Suprapubic skin (tissue), 4 donors: ENCODE data around the gene ARPC1B. TPM values are rescaled to one million over a fixed set of nuclear protein-coding genes. Genes with fewer than 3 reads are reported as not detected.
"Not testable (repeated sequence)": the region's sequence is repeated elsewhere in the genome, so short reads cannot be mapped to it uniquely, and the experiment has no call there.

ENCODE experiments used
- DNase-seq, 2 donors: peaks; one replicate each; pipeline ENCODE4 v3.0.0-alpha.2; 2019; ENCODE audit warnings: low spot score in 2 of 2
- H3K27ac ChIP-seq: fragments of 200-600 bp; sonication (generic); one replicate; pipeline ENCODE4 v1.5.1; 2019
- H3K27me3 ChIP-seq: fragments of 200-600 bp; sonication (generic); one replicate; pipeline ENCODE4 v1.5.1; 2019
- H3K36me3 ChIP-seq: fragments of 200-600 bp; sonication (generic); one replicate; pipeline ENCODE4 v1.5.1; 2019
- H3K4me1 ChIP-seq: fragments of 200-600 bp; sonication (generic); one replicate; pipeline ENCODE4 v1.5.1; 2019
- H3K4me3 ChIP-seq: fragments of 200-600 bp; sonication (generic); one replicate; pipeline ENCODE4 v1.5.1; 2019; ENCODE audit warnings: mild to moderate bottlenecking
- H3K9me3 ChIP-seq: fragments of 200-600 bp; sonication (generic); one replicate; pipeline ENCODE4 v1.5.1; 2019
- EP300 ChIP-seq: sonication (generic); formaldehyde crosslinking; IDR thresholded peaks from one replicate; pipeline ENCODE4 v1.6.1; 2017; ENCODE audit warnings: antibody characterized with exemption
- POLR2A ChIP-seq, 2 donors: fragments of 450-650 bp; IDR thresholded peaks; one replicate each; pipeline ENCODE4 v1.6.1; 2017; ENCODE audit warnings: antibody characterized with exemption in 2 of 2, mild to moderate bottlenecking in 2 of 2, moderate library complexity in 2 of 2
- POLR2AphosphoS5 ChIP-seq, 3 donors: sonication (generic); formaldehyde crosslinking; IDR thresholded peaks; one replicate each; pipeline ENCODE4 v1.6.1; 2017; ENCODE audit warnings: antibody characterized with exemption in 3 of 3
- WGBS: methylation state at CpG from one replicate; pipeline ENCODE4 v1.1.5; 2018; 5-methylcytosine and 5-hydroxymethylcytosine counted together
- total RNA-seq, 4 donors: library from RNA; depleted of rRNA; stranded (reverse); fragments of >200 nt; gene quantifications; one replicate each; pipeline ENCODE4 v1.1.0, GENCODE V29; 2016
- TF ChIP-seq, protein P1 (sequence below), 2 donors: fragments of 200-600 bp in 1 of 2; fragments of 450-650 bp in 1 of 2; sonication (generic) in 1 of 2; IDR thresholded peaks; one replicate each; pipeline ENCODE4 v1.5.1; 2016 to 2019; ENCODE audit warnings: antibody characterized with exemption in 2 of 2, mild to moderate bottlenecking in 1 of 2, moderate library complexity in 1 of 2

ARPC1B gene
- total RNA-seq, 4 donors from 2014 or later: 48.9 to 66.9 (median 64.2) TPM

DNA sequence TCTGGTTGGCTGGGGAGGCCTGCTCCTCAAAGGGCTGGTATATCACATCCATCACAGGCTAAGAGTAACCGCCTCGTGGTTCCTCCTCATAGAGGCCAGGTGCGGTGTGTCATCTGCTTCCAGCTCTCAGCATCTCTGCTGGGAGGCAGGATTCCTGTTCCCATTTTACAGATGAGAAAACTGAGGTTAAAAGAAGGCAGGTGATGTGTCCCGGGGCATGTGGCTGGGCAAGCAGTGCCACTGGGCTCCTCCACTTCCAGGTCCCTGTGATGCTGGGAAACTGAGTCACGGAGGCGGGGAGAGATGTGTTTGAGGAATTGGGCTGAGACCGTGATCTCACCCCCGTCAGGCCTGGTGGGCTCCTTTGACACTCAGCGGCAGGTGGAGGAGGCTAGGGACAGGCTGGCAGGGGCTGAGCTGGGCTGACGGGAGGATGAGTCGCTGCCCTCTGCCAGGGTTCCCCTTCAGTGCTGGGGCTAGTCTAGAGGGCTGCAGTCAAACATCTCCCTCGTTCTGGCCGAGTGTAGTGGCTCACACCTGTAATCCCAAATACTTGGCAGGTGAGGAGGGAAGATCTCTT is 9.4 kb downstream of the ARPC1B start:
- TF ChIP-seq POLR2AphosphoS5 (IDR thresholded peaks at IDR 0.05): no peak
- no peak for TF ChIP-seq POLR2A (IDR thresholded peaks at IDR 0.05)
- TF ChIP-seq EP300: no peak
- TF ChIP-seq, protein P1, sequence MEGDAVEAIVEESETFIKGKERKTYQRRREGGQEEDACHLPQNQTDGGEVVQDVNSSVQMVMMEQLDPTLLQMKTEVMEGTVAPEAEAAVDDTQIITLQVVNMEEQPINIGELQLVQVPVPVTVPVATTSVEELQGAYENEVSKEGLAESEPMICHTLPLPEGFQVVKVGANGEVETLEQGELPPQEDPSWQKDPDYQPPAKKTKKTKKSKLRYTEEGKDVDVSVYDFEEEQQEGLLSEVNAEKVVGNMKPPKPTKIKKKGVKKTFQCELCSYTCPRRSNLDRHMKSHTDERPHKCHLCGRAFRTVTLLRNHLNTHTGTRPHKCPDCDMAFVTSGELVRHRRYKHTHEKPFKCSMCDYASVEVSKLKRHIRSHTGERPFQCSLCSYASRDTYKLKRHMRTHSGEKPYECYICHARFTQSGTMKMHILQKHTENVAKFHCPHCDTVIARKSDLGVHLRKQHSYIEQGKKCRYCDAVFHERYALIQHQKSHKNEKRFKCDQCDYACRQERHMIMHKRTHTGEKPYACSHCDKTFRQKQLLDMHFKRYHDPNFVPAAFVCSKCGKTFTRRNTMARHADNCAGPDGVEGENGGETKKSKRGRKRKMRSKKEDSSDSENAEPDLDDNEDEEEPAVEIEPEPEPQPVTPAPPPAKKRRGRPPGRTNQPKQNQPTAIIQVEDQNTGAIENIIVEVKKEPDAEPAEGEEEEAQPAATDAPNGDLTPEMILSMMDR (IDR thresholded peaks at IDR 0.05): no peak
- H3K27ac ChIP-seq: no peak overlapping the region
- H3K27me3 ChIP-seq: no peaks in the 10 kb centered on the region
- H3K36me3 ChIP-seq: peaks cover 35% of the 10 kb centered on the region
- peaks cover 30% of the 10 kb centered on the region for H3K4me1 ChIP-seq
- H3K9me3 ChIP-seq: no peaks in the 10 kb centered on the region
- no peak for DNase-seq
- 93% methylated on average over 10 of the region's 13 CpGs for WGBS
- no peak overlapping the region for H3K4me3 ChIP-seq

DNA sequence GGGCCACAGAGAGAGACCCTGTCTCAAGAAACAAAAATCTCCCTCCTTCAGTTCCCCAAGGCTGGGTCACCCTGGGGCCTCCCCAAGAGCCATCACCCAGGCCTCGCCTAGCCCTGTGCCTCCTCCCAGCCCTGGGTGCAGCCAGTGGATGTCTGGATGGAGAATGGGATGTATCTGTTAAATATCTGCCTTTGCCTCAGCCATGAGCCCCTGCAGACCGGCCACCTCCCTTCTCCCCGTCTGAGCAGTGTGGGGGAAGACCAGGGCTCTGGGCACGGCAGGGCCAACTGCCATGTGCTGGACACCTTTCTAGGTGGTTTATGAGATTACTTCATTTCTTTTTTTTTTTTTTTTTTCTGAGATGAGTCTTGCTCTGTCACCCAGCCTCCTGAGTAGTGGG is 10.0 kb downstream of the ARPC1B start:
- DNase-seq: no peak
- WGBS: 94% methylated on average over 4 of the region's 4 CpGs
- H3K27ac ChIP-seq: no peak overlapping the region
- TF ChIP-seq POLR2A (IDR thresholded peaks at IDR 0.05): no peak
- TF ChIP-seq EP300: no peak
- TF ChIP-seq, protein P1 (IDR thresholded peaks at IDR 0.05): no peak
- TF ChIP-seq POLR2AphosphoS5 (IDR thresholded peaks at IDR 0.05): no peak
- H3K4me3 ChIP-seq: no peak overlapping the region
- H3K4me1 ChIP-seq: peaks cover 24% of the 10 kb centered on the region
- no peaks in the 10 kb centered on the region for H3K9me3 ChIP-seq
- H3K27me3 ChIP-seq: no peaks in the 10 kb centered on the region
- peaks cover 41% of the 10 kb centered on the region for H3K36me3 ChIP-seq

DNA sequence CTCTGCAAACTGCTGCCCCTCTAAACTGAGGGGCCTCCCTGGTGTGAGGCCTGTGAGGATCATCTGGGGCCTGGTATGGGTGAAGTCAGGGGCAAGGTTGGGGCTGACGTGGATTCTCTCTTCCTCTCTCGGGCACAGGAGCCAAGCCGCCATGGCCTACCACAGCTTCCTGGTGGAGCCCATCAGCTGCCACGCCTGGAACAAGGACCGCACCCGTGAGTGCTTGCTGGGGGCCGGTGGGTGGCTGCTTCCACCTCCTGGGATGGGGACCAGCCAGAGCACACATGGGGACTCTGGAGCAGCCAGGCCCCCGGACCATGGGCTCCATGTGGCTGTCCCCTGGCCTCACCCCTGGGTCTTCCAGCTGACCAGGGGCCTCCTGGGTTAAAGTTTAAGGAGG is 11.0 kb downstream of the ARPC1B start:
- H3K27me3 ChIP-seq: no peaks in the 10 kb centered on the region
- H3K27ac ChIP-seq: no peak overlapping the region
- peaks cover 50% of the 10 kb centered on the region for H3K36me3 ChIP-seq
- 74% methylated on average over 8 of the region's 8 CpGs for whole genome bisulfite sequencing
- no peak overlapping the region for H3K4me3 ChIP-seq
- no peak for DNase-seq
- no peak for TF ChIP-seq EP300
- no peak for TF ChIP-seq POLR2A (IDR thresholded peaks at IDR 0.05)
- TF ChIP-seq POLR2AphosphoS5 (IDR thresholded peaks at IDR 0.05): no peak
- TF ChIP-seq, protein P1 (IDR thresholded peaks at IDR 0.05): no peak
- H3K4me1 ChIP-seq: peaks cover 13% of the 10 kb centered on the region
- no peaks in the 10 kb centered on the region for H3K9me3 ChIP-seq

DNA sequence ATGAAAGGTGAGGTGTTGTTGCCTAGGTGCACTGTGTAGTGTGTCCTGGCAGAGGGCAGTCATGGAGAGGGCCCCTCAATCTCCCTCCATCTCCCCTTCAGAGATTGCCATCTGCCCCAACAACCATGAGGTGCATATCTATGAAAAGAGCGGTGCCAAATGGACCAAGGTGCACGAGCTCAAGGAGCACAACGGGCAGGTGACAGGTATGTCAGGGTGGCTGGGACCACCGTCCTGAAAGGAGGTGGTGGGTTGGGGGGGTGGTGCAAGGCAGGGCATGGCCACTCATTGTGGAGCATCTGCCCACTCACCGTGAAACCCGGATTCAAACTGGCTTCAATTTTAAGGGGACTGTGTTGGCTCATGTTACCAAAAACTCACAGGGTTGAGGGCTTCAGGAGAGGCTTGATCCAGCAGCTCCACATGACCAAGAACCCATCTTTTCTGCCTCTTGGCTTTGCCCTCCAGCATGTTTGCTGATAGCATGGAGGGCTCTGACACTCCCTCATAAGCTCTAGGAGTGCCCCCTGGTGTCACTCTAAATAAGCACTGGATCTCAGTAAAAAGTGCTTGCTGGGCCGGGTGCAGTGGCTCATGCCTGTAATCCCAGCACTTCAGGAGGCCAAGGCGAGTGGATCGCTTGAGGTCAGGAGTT is 12.2 kb downstream of the ARPC1B start:
- Histone ChIP-seq H3K36me3 (peaks cover 61% of the 10 kb centered on the region), H3K4me3 (no peak overlapping the region), H3K9me3 (no peaks in the 10 kb centered on the region), H3K27ac (no peak overlapping the region), H3K4me1 (peaks cover 2% of the 10 kb centered on the region), H3K27me3 (no peaks in the 10 kb centered on the region)
- TF ChIP-seq POLR2A (IDR thresholded peaks at IDR 0.05) (no peak), EP300 (no peak), POLR2AphosphoS5 (IDR thresholded peaks at IDR 0.05) (no peak)
- TF ChIP-seq, protein P1 (IDR thresholded peaks at IDR 0.05): no peak
- WGBS: 91% methylated on average over 9 of the region's 9 CpGs
- no peak for DNase-seq

DNA sequence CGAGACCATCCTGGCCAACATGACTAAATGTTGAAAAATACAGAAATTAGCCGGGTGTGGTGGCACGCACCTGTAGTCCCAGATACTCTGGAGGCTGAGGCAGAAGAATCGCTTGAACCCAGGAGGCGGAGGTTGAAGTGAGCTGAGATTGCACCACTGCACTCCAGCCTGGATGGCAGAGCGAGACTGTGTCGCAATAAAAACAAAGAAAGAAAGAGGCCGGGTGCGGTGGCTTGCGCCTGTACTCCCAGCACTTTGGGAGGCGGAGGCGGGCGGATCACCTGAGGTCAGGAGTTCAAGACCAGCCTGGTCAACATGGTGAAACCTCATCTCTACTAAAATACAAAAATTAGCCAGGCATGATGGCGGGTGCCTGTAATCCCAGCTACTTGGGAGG is 12.7 kb downstream of the ARPC1B start:
- H3K9me3 ChIP-seq, H3K4me3 ChIP-seq, H3K27me3 ChIP-seq, H3K4me1 ChIP-seq, H3K27ac ChIP-seq, DNase-seq: not testable (repeated sequence)
- H3K36me3 ChIP-seq: peaks cover 61% of the 10 kb centered on the region
- WGBS: 89% methylated on average over 14 of the region's 14 CpGs
